ENCODE data around the gene AZIN2. TPM values are rescaled to one million over a fixed set of nuclear protein-coding genes. Genes with fewer than 3 reads are reported as not detected.

The AZIN2 gene
- total RNA-seq, 1 donor from 2014 or later, result 7.0 TPM

DNA sequence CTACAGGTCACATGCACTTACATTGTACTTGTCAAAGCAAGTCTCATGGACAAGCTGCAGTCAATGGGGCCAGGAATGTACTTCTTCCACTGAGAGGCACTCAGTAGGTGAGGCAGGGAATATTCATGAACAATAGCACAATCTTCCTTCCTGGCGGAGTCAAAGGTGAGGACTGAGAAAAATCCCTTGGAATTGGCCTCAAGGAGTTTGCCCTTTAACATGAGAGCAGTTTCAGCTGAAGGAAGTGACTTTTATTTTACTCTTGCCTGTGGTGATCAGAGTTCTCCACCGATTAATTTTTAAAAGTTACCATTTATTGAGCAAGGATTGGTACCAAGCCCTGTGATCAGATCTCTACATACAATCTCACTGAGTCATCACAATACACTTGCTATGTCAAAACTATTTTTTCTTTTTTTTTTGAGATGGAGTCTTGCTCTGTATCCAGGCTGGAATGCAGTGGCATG, 33.1 kb upstream of the AZIN2 start:
- Mint-ChIP-seq H3K9me3 (ENCODE audit: unreplicated experiment) (peaks cover 3% of the 10 kb centered on the region), H3K4me1 (ENCODE audit: low read depth, unreplicated experiment) (no peaks in the 10 kb centered on the region), H3K36me3 (ENCODE audit: unreplicated experiment) (peaks cover 9% of the 10 kb centered on the region), H3K27ac (ENCODE audit: unreplicated experiment) (no peak overlapping the region), H3K27me3 (ENCODE audit: unreplicated experiment) (peaks cover 5% of the 10 kb centered on the region), H3K4me3 (ENCODE audit: unreplicated experiment) (no peak overlapping the region)
- DNase-seq, result no peak
- TF ChIP-seq, protein P1, sequence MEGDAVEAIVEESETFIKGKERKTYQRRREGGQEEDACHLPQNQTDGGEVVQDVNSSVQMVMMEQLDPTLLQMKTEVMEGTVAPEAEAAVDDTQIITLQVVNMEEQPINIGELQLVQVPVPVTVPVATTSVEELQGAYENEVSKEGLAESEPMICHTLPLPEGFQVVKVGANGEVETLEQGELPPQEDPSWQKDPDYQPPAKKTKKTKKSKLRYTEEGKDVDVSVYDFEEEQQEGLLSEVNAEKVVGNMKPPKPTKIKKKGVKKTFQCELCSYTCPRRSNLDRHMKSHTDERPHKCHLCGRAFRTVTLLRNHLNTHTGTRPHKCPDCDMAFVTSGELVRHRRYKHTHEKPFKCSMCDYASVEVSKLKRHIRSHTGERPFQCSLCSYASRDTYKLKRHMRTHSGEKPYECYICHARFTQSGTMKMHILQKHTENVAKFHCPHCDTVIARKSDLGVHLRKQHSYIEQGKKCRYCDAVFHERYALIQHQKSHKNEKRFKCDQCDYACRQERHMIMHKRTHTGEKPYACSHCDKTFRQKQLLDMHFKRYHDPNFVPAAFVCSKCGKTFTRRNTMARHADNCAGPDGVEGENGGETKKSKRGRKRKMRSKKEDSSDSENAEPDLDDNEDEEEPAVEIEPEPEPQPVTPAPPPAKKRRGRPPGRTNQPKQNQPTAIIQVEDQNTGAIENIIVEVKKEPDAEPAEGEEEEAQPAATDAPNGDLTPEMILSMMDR (IDR thresholded peaks at IDR 0.05; ENCODE audit: partially characterized antibody, unreplicated experiment), result no peak

DNA sequence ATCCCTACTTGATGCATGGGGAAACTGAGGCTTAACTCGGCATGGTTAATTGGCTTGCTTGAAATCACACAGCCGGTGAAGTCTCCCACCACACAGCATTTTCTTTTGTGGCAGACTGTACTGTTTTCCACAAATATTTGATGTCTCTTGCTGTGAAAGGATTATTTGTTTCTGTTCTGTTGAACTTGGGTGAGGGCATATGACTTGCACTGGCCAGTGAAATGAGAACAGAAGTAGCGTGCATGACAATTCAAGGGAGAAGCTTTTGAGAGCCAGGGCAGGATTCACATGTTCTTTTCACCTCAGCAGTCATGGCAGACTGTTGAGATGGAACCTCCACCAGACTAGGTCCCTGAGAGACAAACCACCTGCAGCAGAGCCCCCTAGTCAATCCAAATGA, 32.5 kb upstream of the AZIN2 start:
- Mint-ChIP-seq H3K27ac (ENCODE audit: unreplicated experiment) (no peak overlapping the region), H3K9me3 (ENCODE audit: unreplicated experiment) (peaks cover 4% of the 10 kb centered on the region), H3K36me3 (ENCODE audit: unreplicated experiment) (peaks cover 11% of the 10 kb centered on the region), H3K4me3 (ENCODE audit: unreplicated experiment) (no peak overlapping the region), H3K4me1 (ENCODE audit: low read depth, unreplicated experiment) (peaks cover under 1% of the 10 kb centered on the region), H3K27me3 (ENCODE audit: unreplicated experiment) (peaks cover 6% of the 10 kb centered on the region)
- no peak for DNase-seq
- TF ChIP-seq, protein P1 (IDR thresholded peaks at IDR 0.05; ENCODE audit: partially characterized antibody, unreplicated experiment), result no peak

DNA sequence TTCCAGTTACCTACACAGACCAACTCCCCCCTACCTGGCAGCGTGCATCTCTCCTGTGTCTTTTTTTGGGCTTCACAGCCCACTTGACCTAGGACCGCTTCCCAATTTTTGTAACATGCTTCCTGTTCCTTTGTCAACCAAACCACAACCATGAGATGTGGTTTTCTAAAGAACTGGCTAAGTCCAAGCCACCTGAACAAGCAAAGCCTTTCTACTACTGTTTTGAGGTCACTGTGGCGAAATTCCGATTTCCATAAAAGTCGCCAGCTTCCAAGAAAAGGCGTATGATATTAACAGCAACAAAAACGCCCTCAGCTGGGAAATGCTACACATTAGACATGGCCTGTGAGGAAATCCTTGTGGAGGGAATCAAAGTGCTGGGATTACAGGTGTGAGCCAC, 31.6 kb upstream of the AZIN2 start:
- H3K4me1 Mint-ChIP-seq (ENCODE audit: low read depth, unreplicated experiment), result peaks cover 2% of the 10 kb centered on the region
- TF ChIP-seq, protein P1 (IDR thresholded peaks at IDR 0.05; ENCODE audit: partially characterized antibody, unreplicated experiment), result no peak
- no peak overlapping the region for H3K27ac Mint-ChIP-seq (ENCODE audit: unreplicated experiment)
- H3K4me3 Mint-ChIP-seq (ENCODE audit: unreplicated experiment), result no peak overlapping the region
- peaks cover 8% of the 10 kb centered on the region for H3K27me3 Mint-ChIP-seq (ENCODE audit: unreplicated experiment)
- DNase-seq, result no peak
- peaks cover 13% of the 10 kb centered on the region for H3K36me3 Mint-ChIP-seq (ENCODE audit: unreplicated experiment)
- H3K9me3 Mint-ChIP-seq (ENCODE audit: unreplicated experiment), result peaks cover 5% of the 10 kb centered on the region

DNA sequence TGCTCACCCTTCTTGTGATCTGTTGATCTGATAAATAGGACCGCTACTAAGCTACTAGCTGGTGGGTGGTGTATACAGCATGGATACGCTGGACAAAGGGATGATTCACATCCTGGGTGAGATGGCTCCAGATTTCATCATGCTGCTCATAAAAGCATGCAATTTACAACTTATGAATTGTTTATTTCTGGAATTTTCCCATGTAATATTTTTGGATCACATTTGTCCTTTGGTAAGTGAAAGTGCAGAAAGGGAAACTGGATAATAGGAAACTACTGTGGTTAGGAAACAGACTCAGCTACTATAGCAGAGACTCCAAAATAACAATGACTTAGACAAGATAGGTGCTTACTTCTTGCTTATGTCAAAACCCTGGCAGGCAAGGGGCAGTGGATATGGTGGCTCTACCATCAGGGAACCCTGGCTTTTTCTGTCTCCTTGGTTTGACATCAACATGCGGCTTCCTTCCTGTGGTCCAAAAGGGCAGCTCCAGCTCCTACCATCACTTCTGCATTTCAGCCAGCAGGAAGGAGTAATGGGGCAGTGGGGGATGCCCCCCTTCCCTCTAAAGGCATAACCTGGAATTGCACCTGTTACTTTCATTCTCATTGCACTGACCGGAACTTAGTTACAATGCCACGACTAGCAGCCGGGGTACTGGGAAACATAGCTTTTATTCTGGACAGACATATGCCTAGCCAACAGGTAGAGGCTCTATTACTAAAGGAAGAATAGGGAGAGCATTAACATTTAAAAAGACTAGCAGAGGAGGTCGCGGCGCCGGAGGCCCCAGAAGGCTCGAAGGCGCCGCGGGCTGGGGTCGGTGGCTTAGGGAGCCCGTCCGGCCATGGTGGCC, 30.5 kb upstream of the AZIN2 start:
- Mint-ChIP-seq H3K9me3 (ENCODE audit: unreplicated experiment) (peaks cover 5% of the 10 kb centered on the region), H3K4me1 (ENCODE audit: low read depth, unreplicated experiment) (peaks cover 3% of the 10 kb centered on the region), H3K27me3 (ENCODE audit: unreplicated experiment) (peaks cover 8% of the 10 kb centered on the region), H3K27ac (ENCODE audit: unreplicated experiment) (no peak overlapping the region), H3K4me3 (ENCODE audit: unreplicated experiment) (no peak overlapping the region), H3K36me3 (ENCODE audit: unreplicated experiment) (peaks cover 13% of the 10 kb centered on the region)
- TF ChIP-seq, protein P1 (IDR thresholded peaks at IDR 0.05; ENCODE audit: partially characterized antibody, unreplicated experiment), result no peak
- no peak for DNase-seq
